Erythroblast (primary cell): Measurements from ENCODE around the gene PTPRA.

Experiments used
- GATA1 ChIP-seq: IDR thresholded peaks from 2 replicates; pipeline ENCODE4 v1.6.1; 2011; ENCODE audit warnings: low read depth, mild to moderate bottlenecking, control low read depth, low read length, moderate library complexity
- POLR2A ChIP-seq: IDR thresholded peaks from 2 replicates; pipeline ENCODE4 v1.6.1; 2011; ENCODE audit warnings: mild to moderate bottlenecking, low read length

DNA sequence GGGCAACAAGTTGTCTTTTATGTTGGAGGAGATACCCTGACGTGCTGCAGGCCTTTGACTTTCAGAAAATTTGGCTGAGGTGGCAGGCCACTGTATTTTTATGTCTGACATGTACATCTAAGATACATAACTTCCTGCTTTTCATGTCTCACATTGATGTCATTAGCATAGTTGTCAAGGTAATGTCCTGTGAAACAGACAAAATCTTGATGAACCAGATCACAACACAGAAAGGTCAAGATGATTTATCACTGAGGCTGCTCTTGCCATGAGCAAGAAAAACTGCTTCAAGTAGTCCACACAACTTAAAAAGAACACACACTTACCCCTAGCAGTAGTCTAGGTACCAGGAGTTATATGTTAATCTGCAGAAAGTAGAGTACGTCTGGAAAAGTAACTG lies 120.0 kb downstream of the PTPRA start:
- TF ChIP-seq POLR2A (no peak), GATA1 (no peak)
